HCT116 (cell line): Measurements from ENCODE around the gene GIPR. TPM values are rescaled to one million over a fixed set of nuclear protein-coding genes. Genes with fewer than 3 reads are reported as not detected.
A peak's percentile ranks its signal among the peaks of the same experiment; 100 is the strongest.

ENCODE experiments used
- ATAC-seq: fragments of 200-7000 bp; cut with Tn5 transposase; 2 replicates; pipeline ENCODE4 v1.9.1; 2020; ENCODE audit warnings: mild to moderate bottlenecking, moderate library complexity
- BruUV-seq: library from RNA; stranded (reverse); fragments of 400-500 nt; replicated peaks from 2 replicates; lab custom pipeline; 2021; lab: Mats Ljungman, UMichigan
- CTCF ChIA-PET: fragments of 300-600 bp; sonication (Branson Sonifier 250); formaldehyde crosslinking; loops from one replicate; lab custom pipeline; 2021; ENCODE audit warnings: antibody characterized with exemption; lab: Charles Lee
- POLR2A ChIA-PET: fragments of 300-600, 350-600 bp; sonication (Branson Sonifier 250); formaldehyde crosslinking; loops from one replicate; lab custom pipeline; 2021; ENCODE audit warnings: antibody characterized with exemption; lab: Charles Lee
- RAD21 ChIA-PET, 2 experiments: fragments of 300-600 bp; sonication (Branson Sonifier 250); formaldehyde crosslinking; loops; one replicate each; lab custom pipeline; 2023; ENCODE audit warnings: low total read pairs in 2 of 2; ENCODE audit not compliant: uncharacterized antibody in 2 of 2, unreplicated experiment in 2 of 2, low non-redundant PET in 1 of 2; lab: Charles Lee
- DNase-seq: peaks from one replicate; pipeline ENCODE4 v3.0.0-alpha.2; 2010; ENCODE audit warnings: low read depth, low spot score
- H2AFZ ChIP-seq: fragments of 200-600 bp; shearing (Covaris generic), sonication (generic); 2 replicates; pipeline ENCODE4 v1.6.1; 2017; ENCODE audit warnings: low read depth, mixed run types, mixed read lengths, antibody characterized with exemption, low read length; ENCODE audit not compliant: poor library complexity, severe bottlenecking
- H3K27ac ChIP-seq: 2 replicates; pipeline ENCODE4 v1.5.1; 2012; ENCODE audit warnings: low read depth, low read length
- H3K27me3 ChIP-seq: fragments of 200-600 bp; sonication (generic); 2 replicates; pipeline ENCODE4 v1.6.1; 2016; ENCODE audit warnings: mixed run types, low read length, mixed read lengths; ENCODE audit not compliant: insufficient read depth
- H3K36me3 ChIP-seq, 2 experiments: fragments of 200-500 bp in 1 of 2; fragments of 200-600 bp in 1 of 2; sonication (Bioruptor generic) in 1 of 2; sonication (generic) in 1 of 2; 2 replicates each; pipeline versions ENCODE4 v1.5.1 to v1.6.1; 2014 to 2016; ENCODE audit warnings: low read length in 2 of 2, inconsistent platforms in 1 of 2, mixed read lengths in 1 of 2, mixed run types in 1 of 2; ENCODE audit not compliant: insufficient read depth in 2 of 2, control insufficient read depth in 1 of 2
- H3K4me1 ChIP-seq, 2 experiments: fragments of 200-600 bp in 1 of 2; sonication (generic) in 1 of 2; 2 replicates each; pipeline versions ENCODE4 v1.5.1 to v1.6.1; 2012 to 2017; ENCODE audit warnings: low read length in 2 of 2, inconsistent platforms in 1 of 2, mild to moderate bottlenecking in 1 of 2, mixed read lengths in 1 of 2, mixed run types in 1 of 2, moderate library complexity in 1 of 2; ENCODE audit not compliant: insufficient read depth in 2 of 2, control insufficient read depth in 1 of 2
- H3K4me2 ChIP-seq: fragments of 200-600 bp; sonication (generic); 2 replicates; pipeline ENCODE4 v1.6.1; 2017; ENCODE audit warnings: mixed run types, low read length, mixed read lengths
- H3K4me3 ChIP-seq, 2 experiments: fragments of 200-600 bp in 1 of 2; sonication (generic) in 1 of 2; replicated peaks in 1 of 2; 2 replicates each; pipeline ENCODE4 v1.5.1; 2011 to 2016; ENCODE audit warnings: low read length in 2 of 2, control low read depth in 1 of 2, low read depth in 1 of 2, mild to moderate bottlenecking in 1 of 2, mixed read lengths in 1 of 2, mixed run types in 1 of 2
- H3K79me2 ChIP-seq: fragments of 200-600 bp; sonication (generic); 2 replicates; pipeline ENCODE4 v1.6.1; 2017; ENCODE audit warnings: mild to moderate bottlenecking, mixed run types, low read length, moderate library complexity, mixed read lengths; ENCODE audit not compliant: insufficient read depth
- H3K9ac ChIP-seq: fragments of 200-600 bp; sonication (generic); 2 replicates; pipeline ENCODE4 v1.6.1; 2016; ENCODE audit warnings: low read length, mixed read lengths
- H3K9me2 ChIP-seq: fragments of 200-600 bp; sonication (generic), shearing (Covaris generic); 2 replicates; pipeline ENCODE4 v1.6.1; 2017; ENCODE audit warnings: mixed run types, mild to moderate bottlenecking, moderate library complexity; ENCODE audit not compliant: insufficient read depth
- H3K9me3 ChIP-seq, 2 experiments: fragments of 200-500 bp in 1 of 2; fragments of 200-600 bp in 1 of 2; sonication (Bioruptor generic) in 1 of 2; sonication (generic) in 1 of 2; 2 replicates each; pipeline ENCODE4 v1.6.1; 2014 to 2017; ENCODE audit warnings: low read length in 2 of 2, mixed read lengths in 2 of 2, inconsistent platforms in 1 of 2, low read depth in 1 of 2, mild to moderate bottlenecking in 1 of 2, mixed run types in 1 of 2, moderate library complexity in 1 of 2; ENCODE audit not compliant: control insufficient read depth in 1 of 2, insufficient read depth in 1 of 2
- H4K20me1 ChIP-seq: fragments of 200-600 bp; sonication (generic), shearing (Covaris generic); 2 replicates; pipeline ENCODE4 v1.6.1; 2017; ENCODE audit warnings: mixed run types, mild to moderate bottlenecking, moderate library complexity; ENCODE audit not compliant: insufficient read depth
- ATF3 ChIP-seq: IDR thresholded peaks from 2 replicates; pipeline ENCODE4 v1.6.1; 2012
- CBX3 ChIP-seq: IDR thresholded peaks from 2 replicates; pipeline ENCODE4 v1.6.1; 2012; ENCODE audit warnings: low read depth
- CEBPB ChIP-seq: IDR thresholded peaks from 2 replicates; pipeline ENCODE4 v1.6.1; 2012; ENCODE audit warnings: low read depth
- CTCF ChIP-seq, 3 experiments: fragments of 200-600 bp in 1 of 3; sonication (generic) in 1 of 3; IDR thresholded peaks in 2 of 3; conservative IDR thresholded peaks in 1 of 3; 2 replicates each; pipeline ENCODE4 v1.5.1; 2012 to 2017; ENCODE audit warnings: low read depth in 2 of 3, low read length in 2 of 3, antibody characterized with exemption in 1 of 3, borderline replicate concordance in 1 of 3, control low read depth in 1 of 3, mild to moderate bottlenecking in 1 of 3, mixed read lengths in 1 of 3, mixed run types in 1 of 3, moderate library complexity in 1 of 3; ENCODE audit not compliant: insufficient read depth in 1 of 3
- EGR1 ChIP-seq: IDR thresholded peaks from 2 replicates; pipeline ENCODE4 v1.6.1; 2012; ENCODE audit warnings: low read depth
- ELF1 ChIP-seq: IDR thresholded peaks from 2 replicates; pipeline ENCODE4 v1.6.1; 2012; ENCODE audit warnings: low read depth, borderline replicate concordance
- EZH2 ChIP-seq: fragments of 200-600 bp; sonication (generic); IDR thresholded peaks from 2 replicates; pipeline ENCODE4 v1.6.1; 2017; ENCODE audit warnings: antibody characterized with exemption, mixed run types
- EZH2phosphoT487 ChIP-seq: fragments of 200-600 bp; IDR thresholded peaks from 2 replicates; pipeline ENCODE4 v1.6.1; 2018; ENCODE audit warnings: antibody characterized with exemption, borderline replicate concordance
- FOSL1 ChIP-seq: IDR thresholded peaks from 2 replicates; pipeline ENCODE4 v1.6.1; 2012; ENCODE audit warnings: low read depth
- JUND ChIP-seq: IDR thresholded peaks from 2 replicates; pipeline ENCODE4 v1.6.1; 2012
- MAX ChIP-seq: IDR thresholded peaks from 2 replicates; pipeline ENCODE4 v1.6.1; 2012
- POLR2AphosphoS5 ChIP-seq: IDR thresholded peaks from 2 replicates; pipeline ENCODE4 v1.6.1; 2011; ENCODE audit warnings: mild to moderate bottlenecking, low read depth, low read length, moderate library complexity
- RAD21 ChIP-seq: IDR thresholded peaks from 2 replicates; pipeline ENCODE4 v1.6.1; 2012; ENCODE audit warnings: low read depth, mild to moderate bottlenecking
- SIN3A ChIP-seq: IDR thresholded peaks from 2 replicates; pipeline ENCODE4 v1.6.1; 2012; ENCODE audit warnings: low read depth
- SP1 ChIP-seq: IDR thresholded peaks from 2 replicates; pipeline ENCODE4 v1.6.1; 2012; ENCODE audit warnings: low read depth
- SRF ChIP-seq: IDR thresholded peaks from 2 replicates; pipeline ENCODE4 v1.6.1; 2012; ENCODE audit warnings: low read depth
- TCF7L2 ChIP-seq: IDR thresholded peaks from 2 replicates; pipeline ENCODE4 v1.7.0; 2011; ENCODE audit warnings: borderline replicate concordance, inconsistent platforms; ENCODE audit not compliant: insufficient read depth, insufficient read length; ENCODE audit errors: extremely low read depth
- YY1 ChIP-seq: IDR thresholded peaks from 2 replicates; pipeline ENCODE4 v1.6.1; 2011; ENCODE audit warnings: low read length, low read depth, moderate library complexity, mild to moderate bottlenecking; ENCODE audit not compliant: insufficient replicate concordance; ENCODE audit errors: extremely low read depth
- ZBTB33 ChIP-seq: IDR thresholded peaks from 2 replicates; pipeline ENCODE4 v1.6.1; 2011; ENCODE audit warnings: mild to moderate bottlenecking, low read length, moderate library complexity; ENCODE audit not compliant: insufficient replicate concordance; ENCODE audit errors: extremely low read depth
- ZFX ChIP-seq: fragments of 450-650 bp; IDR thresholded peaks from 2 replicates; pipeline ENCODE4 v1.6.1; 2017
- ZNF274 ChIP-seq: fragments of 200-500 bp; sonication (Bioruptor generic); IDR thresholded peaks from 2 replicates; pipeline ENCODE4 v1.6.1; 2014; ENCODE audit warnings: mild to moderate bottlenecking, low read depth, low read length, inconsistent platforms
- intact Hi-C: fragments of 100-400 bp; cut with micrococcal nuclease; formaldehyde crosslinking; loops from 2 replicates; pipeline ENCODE4 v1.10.0; 2022
- total RNA-seq: library from RNA; stranded (reverse); gene quantifications from one replicate; pipeline ENCODE4 v1.2.1, GENCODE V29; 2021; ENCODE audit not compliant: unreplicated experiment

Gene GIPR
- total RNA-seq, 1 experiment from 2014 or later = 14.1 TPM

GRCh38 chr19:45681391-45682015 lies 13.5 kb downstream of the GIPR start:
- no TSS peak for BruUV-seq
- Histone ChIP-seq H3K79me2 (no peaks in the 10 kb centered on the region), H3K4me2 (peak overlapping the region; percentile 88), H4K20me1 (no peaks in the 10 kb centered on the region), H3K27me3 (no peaks in the 10 kb centered on the region), H3K9me3 (no peaks in the 10 kb centered on the region), H3K9ac (peak overlapping the region; percentile 61), H3K9me2 (no peaks in the 10 kb centered on the region), H3K4me3 (peak overlapping the region; percentile 28 to 56), H3K36me3 (peaks cover 8 to 14% of the 10 kb centered on the region in 2 experiments; a peak in 3 of 4 replicates), H2AFZ (no peak overlapping the region), H3K27ac (peak overlapping the region; percentile 82), H3K4me1 (peaks cover 17 to 35% of the 10 kb centered on the region in 2 experiments)
- RAD21 ChIA-PET = no interaction called here
- DNase-seq (peak; percentile 71), ATAC-seq (peak; percentile 74)
- POLR2A ChIA-PET = interaction anchor here (1.0 to 2.0 kb wide), 5 partner anchors 10 to 88 kb away, joined by 3 to 12 read pairs (median 7); partner anchors contain the start of genes QPCTL and SNRPD2
- intact Hi-C loops = no loop called here
- CTCF ChIA-PET = interaction anchor here (0.8 to 3.3 kb wide), 6 partner anchors 10 to 91 kb away, joined by 3 to 18 read pairs (median 4); partner anchors contain the start of genes QPCTL and SNRPD2
- TF ChIP-seq CEBPB = no peak
- TF ChIP-seq FOSL1 = no peak
- peak; percentile 37; the same call in 1 of the 2 replicates for TF ChIP-seq ZFX
- TF ChIP-seq JUND = no peak
- no peak for TF ChIP-seq SRF
- no peak for TF ChIP-seq SP1
- TF ChIP-seq CBX3 = 0 out of 2 replicates have a peak, but pooled peaks have one; percentile 45
- TF ChIP-seq EGR1 = peak; percentile 79
- peak; percentile 71 for TF ChIP-seq RAD21
- no peak for TF ChIP-seq TCF7L2
- no peak for TF ChIP-seq ELF1
- no peak for TF ChIP-seq EZH2
- TF ChIP-seq EZH2phosphoT487 = no peak
- no peak for TF ChIP-seq ZNF274
- TF ChIP-seq CTCF (IDR thresholded peaks at IDR 0.05 in 2 of 3, conservative IDR thresholded peaks at IDR 0.05 in 1 of 3; ENCODE audit: borderline replicate concordance in 1 of 3, insufficient read depth in 1 of 3, low read depth in 2 of 3, low read length in 2 of 3) = peak; percentile 78 to 95 (median 89)
- TF ChIP-seq ATF3 = no peak
- peak; percentile 67 for TF ChIP-seq POLR2AphosphoS5
- TF ChIP-seq SIN3A = no peak
- peak; percentile 77 for TF ChIP-seq YY1
- no peak for TF ChIP-seq ZBTB33
- TF ChIP-seq MAX = peak; percentile 39; the same call in 1 of the 2 replicates
